GM21526 (cell line): Measurements from ENCODE around the gene KLHDC4.
"Not testable (repeated sequence)": the region's sequence is repeated elsewhere in the genome, so short reads cannot be mapped to it uniquely, and the experiment has no call there.

Source experiments
- ATAC-seq: cut with Tn5 transposase; IDR thresholded peaks from one replicate; pipeline ENCODE4 v1.9.1; 2021; ENCODE audit warnings: moderate library complexity; ENCODE audit not compliant: unreplicated experiment, low FRiP score

KLHDC4 gene

DNA sequence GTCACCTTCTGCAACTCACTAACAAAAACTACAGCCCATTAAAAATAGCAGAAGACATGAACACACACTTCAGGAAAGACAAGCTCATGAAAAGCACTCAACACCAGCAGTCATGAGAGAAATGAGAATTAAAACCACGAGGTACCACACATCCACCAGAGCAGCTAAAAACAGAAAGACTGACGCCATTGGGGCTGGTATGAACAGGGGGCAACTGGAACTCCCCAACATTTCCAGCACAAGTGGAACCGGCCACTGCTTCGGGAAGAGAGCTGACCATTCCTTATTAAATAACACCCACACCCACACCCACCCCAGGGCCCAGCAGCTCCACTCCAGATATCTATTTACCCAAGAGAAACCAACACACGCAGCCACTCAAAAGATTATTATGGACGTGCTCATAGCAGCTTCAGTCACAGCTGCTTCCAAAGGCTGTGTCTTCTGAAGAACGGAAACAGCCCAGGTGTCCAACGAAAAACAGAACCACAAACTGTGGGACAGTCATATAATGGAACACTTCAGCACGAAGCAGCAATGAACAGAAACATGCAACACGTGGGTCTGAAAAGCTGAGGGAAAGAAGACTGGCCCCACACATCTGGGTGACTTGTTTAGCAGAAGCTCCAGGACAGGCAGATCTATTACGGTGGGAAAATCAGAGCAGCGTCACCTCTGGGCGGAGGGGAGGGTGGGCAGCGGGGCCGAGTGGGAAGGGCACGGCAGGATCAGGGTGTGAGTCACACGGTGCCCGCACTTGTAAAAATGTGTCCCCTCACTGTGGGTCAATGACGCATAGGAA is 41.1 kb downstream of the KLHDC4 start:
- no peak for ATAC-seq

DNA sequence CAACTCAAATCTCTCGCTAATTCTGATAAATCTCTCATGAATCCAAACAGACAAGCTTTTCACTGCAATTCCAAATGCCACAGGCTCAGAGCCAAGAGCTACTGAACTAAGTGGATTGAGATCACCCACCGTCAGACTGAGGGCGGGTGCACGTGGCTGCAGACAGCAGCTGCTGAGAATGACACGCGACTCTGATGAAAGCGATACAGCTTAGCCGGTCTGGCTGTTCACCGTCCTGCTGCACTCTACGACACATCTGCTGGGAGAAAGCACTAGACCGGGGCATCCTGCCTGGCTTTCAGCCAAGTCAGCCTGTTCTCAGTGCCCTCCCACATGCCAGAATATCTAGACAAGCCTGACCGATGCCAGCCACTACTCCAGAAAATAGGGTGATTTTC is 42.6 kb downstream of the KLHDC4 start:
- ATAC-seq: no peak

DNA sequence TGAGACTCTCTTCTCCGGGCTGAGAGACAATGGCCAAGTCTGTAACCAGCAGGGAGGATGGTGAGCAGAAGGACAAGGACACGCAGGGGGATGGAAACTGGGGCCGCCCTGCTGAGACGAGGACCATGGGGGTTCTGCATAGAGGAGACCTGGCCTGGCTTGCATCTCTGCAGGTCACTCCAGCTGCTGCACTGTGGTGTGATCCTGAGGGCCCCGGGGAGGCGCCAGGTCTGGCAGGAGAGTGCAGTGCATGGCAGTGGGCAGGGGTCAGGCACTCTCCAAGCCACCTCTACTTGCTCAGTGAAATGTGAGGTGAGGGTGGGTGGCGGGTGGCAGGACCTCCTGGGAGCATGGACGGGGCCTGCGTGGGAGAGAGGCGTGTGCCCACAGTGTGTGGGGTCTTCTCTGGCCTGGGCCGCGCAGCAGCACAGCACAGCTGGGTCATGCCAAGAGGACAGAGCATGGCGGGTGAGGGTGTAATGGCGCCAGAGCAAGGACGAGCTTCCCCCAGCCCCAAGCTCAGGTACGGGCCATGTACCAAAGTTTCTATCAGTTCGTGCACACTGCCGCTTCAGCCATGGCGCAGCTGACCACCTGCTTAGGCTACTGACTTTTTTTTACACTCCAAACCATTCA is 43.1 kb downstream of the KLHDC4 start:
- ATAC-seq: no peak

DNA sequence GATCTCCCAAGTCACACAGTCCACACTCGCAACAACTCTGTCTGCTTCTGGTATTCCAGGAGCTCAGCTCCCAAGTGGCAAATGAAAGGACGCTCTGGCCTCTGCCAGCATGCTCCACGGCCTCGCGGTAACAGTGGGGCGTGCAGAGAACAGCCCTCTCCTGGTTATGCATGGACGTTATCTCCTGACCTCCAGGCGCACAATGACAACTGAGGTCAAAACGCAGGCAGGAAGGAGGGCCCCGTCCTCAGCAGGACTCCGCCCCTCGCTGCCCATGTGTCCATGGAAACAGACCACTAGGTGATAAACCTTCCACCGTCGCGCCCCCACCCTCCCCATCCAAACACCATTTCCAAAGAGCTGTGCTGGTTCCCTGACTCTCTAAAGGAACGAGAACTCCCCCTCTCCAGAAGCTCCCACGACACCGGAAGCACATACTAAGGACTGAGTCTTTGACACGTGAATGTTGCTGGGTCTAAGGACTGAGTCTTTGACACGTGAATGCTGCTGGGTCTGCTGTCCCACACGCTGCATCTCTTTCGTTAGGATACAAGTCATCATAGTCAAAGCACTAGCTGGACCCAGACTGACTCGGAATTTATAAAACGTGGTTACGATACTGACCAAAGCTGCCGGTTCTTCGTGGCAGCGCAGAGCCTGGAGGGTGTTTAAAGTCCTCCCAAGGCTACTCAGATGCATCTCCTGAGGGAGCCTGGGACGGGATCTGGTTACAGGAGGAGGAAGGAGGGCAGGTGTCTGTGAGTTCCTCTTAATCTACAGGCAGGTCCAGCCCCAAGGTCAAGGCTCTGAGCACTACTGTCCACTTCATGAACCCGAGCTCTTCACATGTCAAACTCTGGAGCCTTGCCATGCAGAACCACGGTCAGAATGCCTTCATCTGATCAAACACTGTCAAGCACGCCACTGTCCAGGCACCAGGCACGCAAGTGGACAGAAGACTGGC is 43.9 kb downstream of the KLHDC4 start:
- no peak for ATAC-seq

DNA sequence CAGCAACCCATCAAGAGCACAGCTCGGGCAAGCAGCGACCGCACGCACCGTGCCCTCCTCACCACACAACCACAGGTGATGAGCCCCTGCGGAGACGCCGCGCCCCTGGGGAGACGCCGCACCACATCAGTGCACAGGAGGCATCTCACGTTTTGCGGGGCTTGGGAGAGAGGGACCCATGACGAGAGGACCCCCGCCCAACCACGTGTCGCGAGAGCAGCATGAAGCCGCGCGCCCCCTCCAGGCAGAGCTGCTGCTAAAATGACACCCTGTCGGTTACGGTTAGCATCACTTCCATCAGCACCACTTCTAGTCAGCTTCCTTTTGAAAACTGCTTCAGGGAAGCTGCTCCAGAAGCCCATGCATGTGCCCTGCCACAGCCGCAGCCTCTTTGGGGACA is 45.3 kb downstream of the KLHDC4 start:
- ATAC-seq: no peak

DNA sequence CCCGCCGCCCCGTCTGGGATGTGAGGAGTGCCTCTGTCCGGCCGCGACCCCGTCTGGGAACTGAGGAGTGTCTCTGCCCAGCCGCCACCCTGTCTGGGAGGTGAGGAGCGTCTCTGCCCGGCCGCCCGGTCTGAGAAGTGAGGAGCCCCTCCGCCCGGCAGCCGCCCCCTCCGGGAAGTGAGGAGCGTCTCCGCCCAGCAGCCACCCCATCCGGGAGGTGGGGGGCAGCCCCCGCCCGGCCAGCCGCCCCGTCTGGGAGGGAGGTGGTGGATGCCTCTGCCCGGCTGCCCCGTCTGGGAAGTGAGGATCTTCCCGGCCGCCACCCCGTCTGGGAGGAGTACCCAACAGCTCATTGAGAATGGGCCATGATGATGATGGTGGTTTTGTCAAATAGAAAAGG is 47.0 kb downstream of the KLHDC4 start:
- not testable (repeated sequence) for ATAC-seq

DNA sequence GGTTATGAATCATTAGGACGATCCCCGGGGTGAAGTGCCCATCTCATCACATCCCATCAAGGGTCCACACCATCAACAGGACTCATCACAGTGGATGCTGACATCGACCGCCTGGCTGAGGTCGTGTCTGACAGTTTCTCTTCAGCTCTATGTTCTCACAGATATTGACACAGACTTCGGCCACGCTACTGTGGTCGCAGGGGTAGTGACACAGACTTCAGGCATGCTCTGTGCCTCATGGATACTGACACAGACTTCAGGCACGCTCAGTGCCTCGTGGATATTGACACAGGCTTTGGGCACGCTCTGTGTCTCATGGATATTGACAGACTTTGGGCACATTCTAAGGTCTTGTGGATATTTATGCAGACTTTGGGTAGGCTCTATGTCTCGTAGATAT is 50.1 kb downstream of the KLHDC4 start:
- ATAC-seq: no peak

DNA sequence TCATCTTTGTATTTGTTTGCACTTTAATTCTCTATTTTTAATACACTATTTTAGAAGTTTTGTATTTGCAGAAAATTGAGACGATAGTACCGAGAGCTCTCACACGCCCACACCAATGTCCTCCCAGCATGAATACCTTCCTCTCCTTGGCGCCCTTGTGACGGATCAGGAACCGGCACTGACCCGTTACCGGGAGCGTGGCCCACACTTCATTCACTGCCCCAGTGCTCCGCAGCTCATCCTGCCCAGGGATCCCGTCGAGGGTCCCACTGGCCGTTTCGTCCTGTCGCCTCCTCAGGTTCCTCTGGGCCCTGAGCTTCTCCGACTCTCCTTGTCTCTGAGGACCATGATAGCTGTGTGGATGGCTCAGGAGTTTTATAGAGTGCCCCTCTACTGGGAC is 50.6 kb downstream of the KLHDC4 start:
- no peak for ATAC-seq

DNA sequence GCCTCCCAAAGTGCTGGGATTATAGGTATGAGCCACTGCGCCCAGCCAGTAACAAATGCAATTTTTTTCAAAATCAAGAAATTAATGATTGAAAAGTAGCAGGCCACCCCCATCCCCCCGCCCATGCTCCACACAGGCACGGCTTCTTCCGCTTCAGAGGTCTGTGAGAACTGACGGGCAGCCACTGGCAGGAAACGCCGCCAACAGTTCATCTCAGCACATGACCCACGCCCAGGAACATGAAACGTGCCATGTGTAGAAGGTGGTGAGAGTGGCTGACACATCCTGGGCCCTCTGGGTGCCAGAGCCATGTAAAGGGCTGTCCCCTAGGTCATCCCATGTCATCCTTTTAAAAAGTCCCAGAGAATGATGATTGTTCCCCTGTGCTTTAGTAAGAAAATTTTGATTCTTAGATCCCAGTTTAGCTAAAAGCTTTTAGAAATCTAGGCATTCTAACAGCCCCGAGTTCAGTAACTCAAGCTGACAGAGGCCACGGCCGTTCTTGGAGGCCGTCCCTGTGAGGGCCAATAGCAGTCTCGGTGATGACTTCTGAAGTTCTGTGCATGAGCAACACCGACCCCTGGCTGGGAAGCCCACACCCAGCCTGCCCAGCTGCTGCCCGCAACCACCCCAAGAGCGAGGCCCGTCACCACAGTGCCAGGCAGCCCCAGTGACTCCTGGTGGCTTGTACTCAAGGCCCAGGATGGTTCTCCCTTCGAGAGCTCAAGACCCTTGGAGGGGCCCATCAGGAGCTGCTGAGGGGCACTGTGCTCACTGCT is 52.1 kb downstream of the KLHDC4 start:
- ATAC-seq: no peak

DNA sequence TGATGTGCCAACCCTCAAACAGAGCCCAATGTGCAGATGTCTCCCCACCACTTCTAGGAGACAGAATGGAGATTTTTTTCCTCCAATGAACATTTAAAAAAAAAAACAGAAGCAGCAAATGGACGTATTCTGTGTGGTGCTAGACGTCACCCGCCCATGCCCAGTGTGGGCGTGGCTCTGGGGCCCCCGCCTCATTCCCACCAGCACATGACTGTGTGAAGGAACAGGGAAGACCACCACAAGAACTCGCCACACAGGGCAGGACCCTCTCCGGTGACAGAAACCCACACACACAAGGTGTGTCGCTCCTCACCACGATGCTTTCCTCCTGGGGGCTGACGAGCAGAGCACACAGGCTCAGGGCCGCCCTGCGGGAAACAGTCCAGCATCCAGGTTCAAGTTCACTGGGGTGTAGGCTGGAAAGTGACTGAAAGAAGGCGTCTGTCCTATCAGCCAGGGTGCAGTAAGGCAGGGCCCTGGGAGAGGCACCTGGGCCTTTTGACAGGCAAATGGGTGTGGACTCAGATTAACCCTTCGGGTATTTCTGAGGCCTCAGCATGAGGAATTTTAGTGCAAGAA is 53.5 kb downstream of the KLHDC4 start:
- ATAC-seq: no peak

DNA sequence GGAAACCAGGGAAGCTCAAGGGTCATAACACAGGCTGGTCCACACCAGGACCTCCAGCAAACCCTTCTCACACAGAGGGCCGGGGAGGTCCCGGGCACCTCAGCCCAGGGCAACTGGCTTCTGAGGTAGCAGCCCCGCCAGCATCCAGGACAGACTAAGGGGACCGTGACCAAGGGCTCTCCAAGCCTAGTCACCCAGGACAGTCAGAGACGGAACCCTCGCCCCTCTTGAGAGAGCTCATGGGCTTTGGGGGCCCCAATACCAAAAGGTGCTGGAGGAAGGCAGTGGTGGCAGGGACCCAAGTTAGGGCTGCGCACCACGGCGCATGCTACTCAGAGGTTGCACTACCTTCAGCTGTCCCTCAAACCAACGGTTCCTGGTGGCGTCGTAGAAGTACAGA is 54.9 kb downstream of the KLHDC4 start:
- no peak for ATAC-seq

DNA sequence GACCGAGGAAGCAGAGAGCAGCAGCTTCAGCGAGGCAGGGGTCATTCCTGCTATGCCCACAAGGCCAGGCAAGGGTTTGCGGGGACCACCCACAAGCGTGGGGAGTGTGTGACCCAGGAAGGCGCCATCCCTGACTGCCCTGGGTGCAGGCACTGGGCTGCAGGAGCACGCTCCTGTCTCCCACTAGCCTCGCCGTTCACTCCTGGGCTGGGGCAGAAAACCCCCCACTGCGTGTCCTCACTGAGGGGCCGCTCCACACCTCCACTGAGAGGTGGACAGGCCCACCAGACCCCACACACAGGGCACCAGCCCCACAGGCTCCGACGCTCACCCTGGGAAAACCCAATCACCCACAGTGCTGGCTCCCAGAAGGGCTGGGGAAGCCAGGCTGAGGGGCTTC is 56.1 kb downstream of the KLHDC4 start:
- no peak for ATAC-seq

DNA sequence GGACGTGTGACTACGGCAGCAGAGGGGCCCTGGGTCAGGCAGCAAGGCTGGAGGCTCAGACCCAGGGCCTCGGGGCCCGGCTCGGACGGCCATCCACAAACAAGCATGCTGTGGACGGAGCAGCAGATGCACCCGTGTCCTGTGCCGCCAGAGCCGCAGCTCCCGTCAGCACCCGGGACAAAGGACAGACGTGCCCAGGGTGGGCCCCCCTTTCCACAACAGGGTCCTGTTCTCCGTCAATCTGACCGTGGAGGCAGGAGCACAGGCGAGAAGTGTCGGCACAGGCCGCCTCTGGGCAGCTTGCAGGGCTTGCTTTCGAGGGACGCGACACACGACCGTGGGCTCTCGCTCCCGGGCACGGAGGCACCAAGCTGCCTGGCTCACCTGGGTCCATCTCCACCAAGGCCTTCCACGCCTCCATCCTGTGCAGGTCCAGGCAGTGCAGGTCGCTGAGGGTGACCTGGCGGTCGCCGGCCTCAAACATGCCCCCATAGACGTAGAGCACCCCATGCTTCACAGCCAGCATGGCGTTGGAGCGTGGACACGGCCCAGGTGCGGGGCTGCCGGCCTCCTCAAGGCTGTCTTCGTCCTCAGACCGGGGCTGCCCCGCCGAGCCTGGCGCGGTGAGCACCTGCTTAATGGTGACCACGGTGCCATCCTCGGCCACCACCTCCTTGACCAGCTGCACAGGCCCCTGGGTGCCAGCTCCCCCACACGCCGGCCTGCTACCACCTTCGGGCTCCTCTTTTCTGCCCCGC is 56.7 kb downstream of the KLHDC4 start:
- no peak for ATAC-seq

DNA sequence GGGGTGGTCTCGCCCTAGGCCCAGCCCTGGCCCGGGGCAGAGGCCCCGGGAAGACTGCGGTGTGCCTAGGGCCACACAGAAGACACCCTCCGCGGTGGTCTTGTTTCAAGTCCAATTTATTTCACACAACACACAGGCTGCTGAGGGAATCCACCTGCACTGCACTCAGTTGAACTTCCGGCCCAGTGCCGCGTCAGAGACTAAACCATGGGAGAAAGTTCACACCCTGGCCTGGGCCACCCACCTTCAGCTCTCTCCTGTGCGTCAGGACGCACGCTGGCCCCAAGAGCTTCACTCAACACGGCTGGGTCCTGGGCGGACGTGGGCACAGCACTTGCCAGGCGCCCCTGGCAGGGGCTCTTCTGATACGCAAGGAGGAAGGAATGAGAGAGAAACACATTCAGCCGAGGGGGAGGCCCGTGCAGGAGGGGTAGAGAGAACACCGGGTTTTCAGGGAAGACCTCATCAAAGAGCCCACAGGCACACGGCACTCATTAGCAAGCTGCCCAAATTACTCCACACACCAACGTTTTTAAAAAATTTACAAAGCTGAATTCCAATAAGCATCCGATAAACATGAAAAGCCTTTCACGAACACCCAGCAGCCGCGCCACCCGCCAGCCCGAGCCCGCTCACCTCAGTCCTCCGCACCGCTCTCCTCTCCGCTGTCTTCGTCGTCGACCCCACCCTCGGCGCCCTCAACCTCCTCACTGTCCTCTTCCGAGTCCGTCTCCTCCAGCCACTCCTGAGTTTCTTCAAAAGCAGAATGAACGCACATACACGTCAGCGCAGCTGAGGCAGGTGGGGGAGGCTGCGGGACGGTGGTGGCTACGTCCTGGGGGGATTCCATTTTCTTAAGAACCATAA is 57.8 kb downstream of the KLHDC4 start:
- ATAC-seq: no peak

DNA sequence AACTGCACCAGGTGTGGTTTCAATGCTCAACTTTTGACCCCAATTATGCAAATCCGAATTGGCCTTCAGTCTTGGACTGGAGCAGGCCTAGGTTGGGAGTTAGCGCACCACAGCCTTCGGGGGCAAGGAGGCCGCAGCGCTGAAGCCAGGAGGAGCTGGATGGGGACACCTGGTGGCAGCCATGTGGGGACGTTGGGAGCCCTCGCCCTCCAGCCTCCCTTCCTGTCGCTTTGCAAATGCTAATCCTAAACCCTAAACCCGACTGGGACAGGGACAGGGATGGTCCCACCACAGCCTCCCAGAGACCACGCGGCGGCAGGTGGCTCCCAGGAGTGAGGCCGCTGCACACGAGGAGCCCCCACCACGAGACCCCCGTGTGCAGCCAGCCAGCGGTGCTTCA is 58.7 kb downstream of the KLHDC4 start:
- no peak for ATAC-seq

DNA sequence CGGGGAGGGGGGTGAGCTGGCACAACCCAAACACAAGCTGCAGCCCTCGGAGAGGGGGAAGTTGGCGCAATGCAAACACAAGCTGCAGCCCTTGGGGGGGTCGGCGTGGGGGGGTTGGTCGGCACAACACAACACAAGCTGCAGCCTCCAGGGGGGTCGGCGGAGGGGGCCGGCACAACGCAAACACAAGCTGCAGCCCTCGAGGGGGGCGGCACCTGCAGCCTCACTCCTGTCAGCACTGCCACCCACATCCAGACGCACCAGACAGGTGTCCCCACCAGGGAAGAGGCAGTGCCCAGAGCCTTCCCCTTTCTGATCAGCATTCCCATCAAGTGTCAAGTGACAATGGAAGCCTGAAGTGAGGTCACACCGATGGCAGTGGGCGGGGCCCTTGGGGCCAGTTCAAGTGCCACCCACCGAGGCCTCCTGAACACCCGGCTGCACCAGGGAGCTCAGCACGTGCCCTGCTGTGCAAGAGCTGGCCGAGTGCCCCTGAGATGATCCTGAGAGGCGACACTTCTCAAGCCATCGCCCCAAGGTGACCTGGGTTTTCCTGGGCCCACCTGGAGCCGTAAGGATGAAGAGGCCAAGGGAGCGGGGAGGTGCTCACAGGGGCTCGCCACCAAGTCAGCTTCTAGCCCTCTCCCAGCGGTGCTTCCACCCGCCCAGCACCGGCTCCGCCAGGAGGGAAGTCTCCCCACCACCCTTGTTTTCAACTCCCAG is 59.3 kb downstream of the KLHDC4 start:
- no peak for ATAC-seq

DNA sequence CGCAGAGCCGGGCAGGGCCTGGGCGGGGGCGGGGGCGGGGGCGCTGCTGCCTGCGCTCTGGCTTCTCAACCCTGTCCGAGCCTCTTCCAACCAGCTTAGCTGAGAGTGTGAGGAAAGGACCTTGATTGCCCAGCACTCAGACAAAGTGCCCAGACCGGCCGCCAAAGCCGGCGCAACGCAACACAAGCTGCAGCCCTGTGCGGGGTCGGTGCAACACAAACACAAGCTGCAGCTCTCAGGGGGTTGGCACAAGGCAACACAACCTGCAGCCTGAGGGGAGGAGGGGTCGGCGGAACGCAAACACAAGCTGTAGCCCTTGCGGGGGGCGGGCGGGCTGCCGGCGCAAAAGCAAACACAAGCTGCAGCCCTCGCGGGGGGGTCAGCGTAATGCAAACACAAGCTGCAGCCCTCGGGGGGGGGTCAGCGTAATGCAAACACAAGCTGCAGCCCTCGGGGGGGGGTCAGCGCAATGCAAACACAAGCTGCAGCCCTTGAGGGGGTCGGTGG is 60.0 kb downstream of the KLHDC4 start:
- no peak for ATAC-seq
